Activated naive CD8-positive, alpha-beta T cell treated with anti-CD3 and anti-CD28 coated beads, Interleukin-2, amount 10 ng/mL, durations not matched to agents 7 days and 5 days (primary cell): Measurements from ENCODE around the gene SPG11. TPM values are rescaled to one million over a fixed set of nuclear protein-coding genes. Genes with fewer than 3 reads are reported as not detected.
A peak's percentile ranks its signal among the peaks of the same experiment; 100 is the strongest.
"Not testable (repeated sequence)": the region's sequence is repeated elsewhere in the genome, so short reads cannot be mapped to it uniquely, and the experiment has no call there.

ENCODE experiments used
- ATAC-seq: fragments of 150-1000 bp; cut with Tn5 transposase; one replicate; pipeline ENCODE4 v1.10.0; 2021; ENCODE audit warnings: low read depth, moderate library complexity
- POLR2A ChIA-PET: fragments of 350-600 bp; sonication (Branson Sonifier 250); formaldehyde crosslinking; loops from one replicate; lab custom pipeline; 2021; ENCODE audit warnings: antibody characterized with exemption; lab: Charles Lee
- DNase-seq: peaks from one replicate; pipeline ENCODE4 v3.0.0; 2021
- H3K27ac Mint-ChIP-seq: one replicate; pipeline ENCODE4 v1.8.0; 2022; ENCODE audit warnings: mild to moderate bottlenecking, mixed read lengths
- H3K27me3 Mint-ChIP-seq: one replicate; pipeline ENCODE4 v1.8.0; 2022; ENCODE audit warnings: mild to moderate bottlenecking, moderate library complexity, mixed read lengths
- H3K36me3 Mint-ChIP-seq: one replicate; pipeline ENCODE4 v1.8.0; 2021; ENCODE audit warnings: mild to moderate bottlenecking, mixed read lengths
- H3K4me1 Mint-ChIP-seq: one replicate; pipeline ENCODE4 v1.8.0; 2021; ENCODE audit warnings: mixed read lengths
- H3K4me3 Mint-ChIP-seq: one replicate; pipeline ENCODE4 v1.8.0; 2022; ENCODE audit warnings: mild to moderate bottlenecking, moderate library complexity, mixed read lengths
- H3K9me3 Mint-ChIP-seq: one replicate; pipeline ENCODE4 v1.8.0; 2021; ENCODE audit warnings: mixed read lengths
- total RNA-seq, 2 experiments: library from RNA; stranded (reverse); gene quantifications; one replicate each; pipeline ENCODE4 v1.2.3, GENCODE V29; 2021

Gene SPG11
- total RNA-seq, 2 experiments from 2014 or later, result 110 TPM

DNA sequence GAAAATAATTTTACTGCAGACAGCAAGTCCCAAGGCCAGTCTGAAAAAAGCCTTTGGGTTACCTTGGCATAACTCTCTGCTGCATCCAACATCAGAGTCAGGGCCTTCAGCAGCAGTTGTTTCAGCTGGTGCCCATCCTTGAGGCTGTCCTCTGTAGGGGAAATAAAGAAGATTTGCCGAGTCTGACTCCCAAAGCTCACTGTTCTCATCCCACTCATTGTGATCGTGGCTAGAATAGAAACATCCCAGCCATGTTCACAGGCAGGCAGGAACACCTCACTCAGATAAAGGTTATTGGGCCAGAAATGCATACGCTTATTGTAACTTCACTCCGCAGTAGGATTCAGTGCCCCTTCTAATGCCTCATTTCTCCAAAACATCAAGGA is 97.3 kb downstream of the SPG11 start:
- Mint-ChIP-seq H3K4me3 (no peak overlapping the region), H3K36me3 (peaks cover 49% of the 10 kb centered on the region), H3K27me3 (no peaks in the 10 kb centered on the region), H3K4me1 (peaks cover 6% of the 10 kb centered on the region), H3K27ac (no peak overlapping the region), H3K9me3 (peaks cover 2% of the 10 kb centered on the region)
- no peak for ATAC-seq
- POLR2A ChIA-PET, result no interaction called here
- DNase-seq, result no peak

DNA sequence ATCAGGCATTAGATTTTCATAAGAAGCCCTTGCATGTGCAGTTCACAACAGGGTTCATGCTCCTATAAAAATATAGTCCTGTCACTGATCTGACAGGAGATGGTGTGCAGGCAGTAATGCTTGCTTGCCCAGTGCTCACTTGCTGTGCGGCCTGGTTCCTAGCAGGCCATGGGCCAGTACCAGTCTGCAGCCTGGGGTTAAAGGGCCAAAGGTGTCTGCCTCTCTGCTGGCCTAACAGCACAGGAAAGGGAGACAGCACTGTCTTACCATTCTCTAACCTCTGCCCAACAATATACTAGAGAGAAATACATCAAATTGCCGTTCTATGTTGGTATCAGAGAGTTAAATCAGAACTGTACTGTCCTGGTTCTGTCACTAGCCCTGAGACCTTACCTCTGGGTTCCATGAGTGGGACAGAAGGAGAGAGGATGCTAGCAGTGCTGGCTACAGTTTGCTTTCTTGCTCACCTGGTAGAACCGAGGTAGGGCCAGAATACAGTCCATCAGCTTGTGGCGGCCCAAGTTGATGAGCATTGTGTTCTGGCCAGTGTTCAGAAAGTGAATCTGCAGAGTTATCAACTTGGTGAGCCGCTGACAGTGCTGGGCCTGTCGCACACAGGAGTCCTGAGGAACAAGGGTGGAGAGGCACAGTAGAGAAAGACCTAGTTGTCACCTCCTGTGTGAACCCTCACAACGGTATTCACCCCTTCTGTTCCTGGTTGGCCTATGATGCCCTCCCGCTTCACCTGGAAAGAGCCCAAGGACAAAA is 97.9 kb downstream of the SPG11 start:
- no peak for DNase-seq
- POLR2A ChIA-PET, result no interaction called here
- Mint-ChIP-seq H3K4me3 (no peak overlapping the region), H3K4me1 (peaks cover 12% of the 10 kb centered on the region), H3K36me3 (peaks cover 54% of the 10 kb centered on the region), H3K9me3 (peaks cover 2% of the 10 kb centered on the region), H3K27me3 (no peaks in the 10 kb centered on the region), H3K27ac (no peak overlapping the region)
- ATAC-seq, result no peak

GRCh38 chr15:44560926-44561325 is 102.5 kb downstream of the SPG11 start:
- H3K4me3 Mint-ChIP-seq, POLR2A ChIA-PET, DNase-seq, H3K27me3 Mint-ChIP-seq, H3K9me3 Mint-ChIP-seq: not testable (repeated sequence)
- peaks cover 15% of the 10 kb centered on the region for H3K4me1 Mint-ChIP-seq
- peak; percentile 65 for ATAC-seq
- H3K27ac Mint-ChIP-seq, result peak overlapping the region; percentile 47
- peaks cover 51% of the 10 kb centered on the region for H3K36me3 Mint-ChIP-seq

GRCh38 chr15:44554934-44555723 is 108.3 kb downstream of the SPG11 start:
- H3K4me1 Mint-ChIP-seq, result peaks cover 15% of the 10 kb centered on the region
- no peak overlapping the region for H3K4me3 Mint-ChIP-seq
- no peaks in the 10 kb centered on the region for H3K9me3 Mint-ChIP-seq
- POLR2A ChIA-PET, result interaction anchor here (0.9 to 1.6 kb wide), 4 partner anchors 9 to 128 kb away, joined by 3 to 8 read pairs (median 4); partner anchors contain the start of genes CTDSPL2 and EIF3J
- H3K27me3 Mint-ChIP-seq, result no peaks in the 10 kb centered on the region
- peak overlapping the region; percentile 70 for H3K27ac Mint-ChIP-seq
- ATAC-seq (peak; percentile 68), DNase-seq (no peak)
- H3K36me3 Mint-ChIP-seq, result peaks cover 26% of the 10 kb centered on the region

DNA sequence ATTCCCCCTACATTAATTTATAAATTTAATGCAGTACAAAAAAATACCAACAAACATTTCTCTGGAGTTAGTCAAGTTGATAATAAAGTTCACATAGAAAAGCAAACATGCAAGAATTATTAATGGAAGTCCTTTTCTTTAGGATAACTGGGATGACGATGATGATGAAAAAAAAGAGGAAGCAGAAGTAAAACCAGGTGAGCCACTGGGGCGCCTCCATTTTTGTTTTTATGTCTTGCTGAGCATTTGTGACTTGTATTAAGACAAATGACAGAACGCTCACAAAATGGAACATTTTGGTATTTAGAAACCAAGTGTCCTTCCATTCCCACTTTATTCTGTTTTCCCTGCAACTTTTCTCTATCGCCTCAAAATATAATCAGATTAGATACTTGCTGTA is 112.7 kb downstream of the SPG11 start:
- Mint-ChIP-seq H3K27me3 (no peaks in the 10 kb centered on the region), H3K9me3 (no peaks in the 10 kb centered on the region), H3K4me1 (peaks cover 26% of the 10 kb centered on the region), H3K4me3 (no peak overlapping the region), H3K27ac (no peak overlapping the region), H3K36me3 (peaks cover 13% of the 10 kb centered on the region)
- POLR2A ChIA-PET, result interaction anchor here (0.5 kb wide), 1 partner anchor 169 kb away, joined by 3 read pairs; no protein-coding TSS in a partner anchor
- DNase-seq (no peak), ATAC-seq (no peak)

- Mint-ChIP-seq H3K9me3 (no peaks in the 10 kb centered on the region), H3K36me3 (peaks cover 11% of the 10 kb centered on the region), H3K27ac (no peak overlapping the region), H3K27me3 (no peaks in the 10 kb centered on the region), H3K4me1 (peaks cover 24% of the 10 kb centered on the region), H3K4me3 (no peak overlapping the region)
- DNase-seq, result no peak
- ATAC-seq, result no peak
- POLR2A ChIA-PET, result interaction anchor here (0.7 kb wide), 1 partner anchor 127 kb away, joined by 5 read pairs; no protein-coding TSS in a partner anchor
Observed at GRCh38 chr15:44550256-44550655, 113.2 kb downstream of the SPG11 start.

GRCh38 chr15:44549152-44549551 is 114.3 kb downstream of the SPG11 start:
- DNase-seq, ATAC-seq, POLR2A ChIA-PET, H3K27me3 Mint-ChIP-seq, H3K36me3 Mint-ChIP-seq, H3K27ac Mint-ChIP-seq, H3K9me3 Mint-ChIP-seq, H3K4me3 Mint-ChIP-seq: not testable (repeated sequence)
- H3K4me1 Mint-ChIP-seq, result peaks cover 17% of the 10 kb centered on the region

DNA sequence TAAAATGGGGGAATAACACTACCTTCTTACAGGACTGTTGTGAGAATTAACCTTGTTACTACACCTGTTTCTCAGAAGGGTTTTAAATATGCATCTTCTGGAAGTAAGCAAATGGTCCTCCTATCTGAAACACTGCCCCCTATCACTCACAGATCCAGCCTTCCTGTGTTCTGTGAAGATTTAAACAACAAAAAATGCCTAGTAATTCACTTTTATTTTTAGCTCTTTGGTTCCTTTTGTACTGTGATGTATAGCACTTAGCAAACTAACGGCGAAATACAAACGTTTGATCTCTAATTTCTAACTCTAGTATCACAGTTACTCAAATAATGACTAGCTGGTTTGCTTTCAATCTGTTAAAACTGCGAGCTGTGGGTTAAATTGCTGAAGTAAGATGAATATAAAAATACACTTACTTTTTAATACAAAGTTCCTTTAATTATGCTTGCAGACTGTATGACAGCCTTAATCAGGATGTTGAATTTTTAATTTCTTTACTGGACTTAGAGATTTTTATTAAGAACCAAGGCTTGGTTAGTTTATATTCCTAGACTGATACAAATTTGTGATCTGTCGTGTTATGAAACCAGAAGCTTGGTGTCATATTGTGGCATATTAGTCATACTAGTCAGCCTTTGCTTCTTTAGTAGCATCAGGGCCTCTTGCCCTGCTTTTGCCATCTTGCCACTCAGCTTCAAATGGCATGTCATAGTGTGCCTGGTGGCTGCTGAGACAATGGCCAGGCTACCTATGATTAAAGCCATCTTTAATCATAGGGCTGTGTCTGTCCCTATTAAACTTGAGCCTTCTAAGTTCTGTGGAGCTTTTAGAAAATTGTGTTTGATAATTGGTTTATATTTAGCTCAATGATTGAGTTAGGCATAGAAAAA is 117.3 kb downstream of the SPG11 start:
- peak overlapping the region; percentile 67 for H3K4me3 Mint-ChIP-seq
- DNase-seq, result no peak
- no peaks in the 10 kb centered on the region for H3K9me3 Mint-ChIP-seq
- peaks cover 33% of the 10 kb centered on the region for H3K4me1 Mint-ChIP-seq
- POLR2A ChIA-PET, result interaction anchor here (0.8 to 3.9 kb wide), 7 partner anchors 9 to 258 kb away, joined by 3 to 37 read pairs (median 4); partner anchors contain the start of genes CTDSPL2, EIF3J and GOLM2
- H3K27me3 Mint-ChIP-seq, result no peaks in the 10 kb centered on the region
- ATAC-seq, result peak; percentile 81
- peak overlapping the region; percentile 83 for H3K27ac Mint-ChIP-seq
- peaks cover 18% of the 10 kb centered on the region for H3K36me3 Mint-ChIP-seq

- H3K9me3 Mint-ChIP-seq, H3K27me3 Mint-ChIP-seq, DNase-seq, H3K4me3 Mint-ChIP-seq, H3K27ac Mint-ChIP-seq, ATAC-seq: not testable (repeated sequence)
- peaks cover 25% of the 10 kb centered on the region for H3K36me3 Mint-ChIP-seq
- H3K4me1 Mint-ChIP-seq, result peaks cover 39% of the 10 kb centered on the region
- POLR2A ChIA-PET, result interaction anchor here (3.9 kb wide), 1 partner anchor 8 kb away, joined by 37 read pairs; the partner anchor contains the start of gene EIF3J
Observed at GRCh38 chr15:44544745-44545144, 118.7 kb downstream of the SPG11 start.

DNA sequence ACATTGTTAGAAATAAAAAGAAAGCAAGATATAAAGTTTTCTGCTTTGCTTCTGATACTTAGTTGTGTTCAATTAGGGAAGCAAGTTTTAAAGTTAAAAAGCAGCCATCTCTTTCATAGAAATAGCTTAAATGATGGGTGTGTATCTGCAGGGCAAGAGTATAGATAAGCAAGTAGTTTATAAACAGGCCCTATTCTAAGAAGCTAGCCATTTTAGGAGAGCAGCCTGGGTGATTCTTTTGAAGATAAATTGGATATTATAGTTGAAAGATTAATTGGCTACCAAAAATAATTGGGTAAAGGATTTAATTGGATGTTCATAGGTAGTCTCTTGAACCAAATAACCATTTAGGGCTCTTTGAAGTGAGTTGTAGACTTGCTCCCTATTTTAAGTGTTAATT is 120.9 kb downstream of the SPG11 start:
- Mint-ChIP-seq H3K36me3 (peaks cover 28% of the 10 kb centered on the region), H3K9me3 (no peaks in the 10 kb centered on the region), H3K4me1 (peaks cover 45% of the 10 kb centered on the region), H3K27me3 (no peaks in the 10 kb centered on the region), H3K27ac (no peak overlapping the region), H3K4me3 (no peak overlapping the region)
- DNase-seq, result no peak
- POLR2A ChIA-PET, result interaction anchor here (1.0 kb wide), 1 partner anchor 26 kb away, joined by 3 read pairs; no protein-coding TSS in a partner anchor
- ATAC-seq, result no peak

DNA sequence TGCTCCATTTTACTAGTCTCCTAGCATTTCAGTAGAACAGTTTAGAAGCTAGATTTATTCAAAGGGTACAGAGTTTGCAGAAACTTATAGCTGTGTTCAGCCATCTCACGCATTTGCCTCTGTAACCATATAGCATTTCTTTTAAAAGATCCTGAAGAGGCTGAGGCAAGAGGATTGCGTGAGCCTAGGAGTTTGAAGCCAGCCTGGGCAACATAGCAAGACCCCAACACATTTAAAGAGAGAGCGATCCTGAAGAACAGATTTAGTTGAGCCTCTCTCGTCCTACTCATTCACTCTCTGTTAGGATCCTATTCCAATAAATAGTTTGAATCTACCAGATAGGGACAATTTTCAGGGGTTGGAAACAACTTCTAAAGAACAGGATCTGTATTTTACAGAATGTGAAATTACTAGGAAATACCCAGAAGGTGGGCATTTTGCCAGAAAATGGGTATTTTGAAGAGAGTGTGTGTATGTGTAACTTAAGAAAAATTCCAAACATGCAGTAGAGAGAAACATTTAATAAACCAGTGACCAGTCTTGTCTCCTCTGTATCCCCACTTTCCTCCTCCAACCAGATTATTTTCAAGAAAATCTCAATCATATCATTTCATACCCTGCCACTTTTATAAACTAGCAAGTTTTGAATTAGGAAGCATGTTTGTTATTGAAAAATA is 122.0 kb downstream of the SPG11 start:
- Mint-ChIP-seq H3K9me3 (no peaks in the 10 kb centered on the region), H3K27ac (no peak overlapping the region), H3K27me3 (no peaks in the 10 kb centered on the region), H3K4me1 (peaks cover 45% of the 10 kb centered on the region), H3K36me3 (peaks cover 28% of the 10 kb centered on the region), H3K4me3 (no peak overlapping the region)
- POLR2A ChIA-PET, result interaction anchor here (0.8 kb wide), 1 partner anchor 19 kb away, joined by 3 read pairs; no protein-coding TSS in a partner anchor
- DNase-seq, result no peak
- no peak for ATAC-seq

DNA sequence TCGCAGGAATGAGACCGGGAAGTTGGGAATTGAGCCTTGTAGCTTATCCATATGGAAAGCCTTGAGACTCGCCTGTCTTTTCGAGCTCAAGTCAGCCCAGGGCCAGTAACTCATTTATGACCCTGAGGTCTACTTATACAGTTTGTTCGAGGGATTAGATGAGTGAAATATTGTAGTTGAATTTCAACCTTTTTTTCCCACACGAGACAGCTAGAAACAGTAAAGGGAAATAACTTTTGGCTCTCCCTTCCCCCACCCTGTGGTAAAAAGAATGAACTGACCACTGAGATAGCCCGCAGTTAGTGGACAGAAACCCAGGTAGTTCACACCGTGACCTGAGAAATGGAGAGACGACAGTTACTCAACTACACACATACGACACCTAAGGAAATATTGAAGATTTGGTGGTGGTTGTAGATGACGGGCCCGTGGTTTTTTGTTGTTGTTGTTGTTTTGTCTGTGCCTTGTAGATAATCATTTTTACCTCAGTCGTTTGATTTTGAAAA is 125.7 kb downstream of the SPG11 start:
- no peaks in the 10 kb centered on the region for H3K27me3 Mint-ChIP-seq
- H3K4me3 Mint-ChIP-seq, result peak overlapping the region; percentile 87
- peaks cover 22% of the 10 kb centered on the region for H3K36me3 Mint-ChIP-seq
- ATAC-seq, result no peak
- DNase-seq, result no peak
- H3K27ac Mint-ChIP-seq, result peak overlapping the region; percentile 88
- H3K9me3 Mint-ChIP-seq, result no peaks in the 10 kb centered on the region
- POLR2A ChIA-PET, result interaction anchor here (0.7 to 2.2 kb wide), 7 partner anchors 9 to 249 kb away, joined by 3 to 37 read pairs (median 8); partner anchors contain the start of genes B2M, CTDSPL2, GOLM2 and PATL2
- peaks cover 42% of the 10 kb centered on the region for H3K4me1 Mint-ChIP-seq
